Right lobe of liver (tissue), 4 donors: ENCODE measurements around the gene PLIN5.

Source experiments
- CTCF ChIP-seq, 4 donors: fragments of 200-600 bp in 3 of 4; fragments of 450-650 bp in 1 of 4; IDR thresholded peaks; one replicate each; pipeline versions ENCODE4 v1.5.1 to v1.8.0; 2016 to 2022; ENCODE audit warnings: antibody characterized with exemption in 4 of 4, mild to moderate bottlenecking in 2 of 4
- POLR2A ChIP-seq: fragments of 450-650 bp; IDR thresholded peaks from one replicate; pipeline ENCODE4 v1.6.1; 2017; ENCODE audit warnings: antibody characterized with exemption, mild to moderate bottlenecking
- donor health status: DM: no; HTN: no; CAD: no.
- donor health status: DM: no; HTN: no; CAD: no.
- donor health status: DM: no; HTN: yes; CAD: no.

DNA sequence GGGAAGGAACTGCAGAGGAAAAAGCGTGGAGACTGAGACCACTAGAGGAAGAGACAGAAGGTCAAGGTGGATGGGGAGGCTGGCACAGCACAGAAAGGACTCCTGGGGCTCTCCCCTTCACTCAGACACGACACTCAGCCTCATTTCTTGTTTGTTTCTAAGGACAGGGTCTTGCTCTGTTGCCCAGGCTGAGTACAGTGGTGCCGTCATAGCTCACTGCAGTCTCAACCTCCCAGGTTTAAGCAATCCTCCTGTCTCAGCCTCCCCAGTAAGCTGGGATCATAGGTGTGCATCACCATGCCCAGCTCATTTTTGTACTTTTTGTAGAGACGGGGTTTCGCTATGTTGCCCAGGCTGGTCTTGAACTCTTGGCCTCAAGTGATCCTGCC lies 35.9 kb upstream of the PLIN5 start:
- no peak for TF ChIP-seq CTCF (IDR thresholded peaks at IDR 0.05)
- no peak for TF ChIP-seq POLR2A
